GM21515 (cell line): ENCODE results near the gene ATP10A.
"Not testable (repeated sequence)": the region's sequence is repeated elsewhere in the genome, so short reads cannot be mapped to it uniquely, and the experiment has no call there.

Experiments used
- ATAC-seq: cut with Tn5 transposase; IDR thresholded peaks from one replicate; pipeline ENCODE4 v1.9.1; 2021; ENCODE audit not compliant: unreplicated experiment

ATP10A gene

DNA sequence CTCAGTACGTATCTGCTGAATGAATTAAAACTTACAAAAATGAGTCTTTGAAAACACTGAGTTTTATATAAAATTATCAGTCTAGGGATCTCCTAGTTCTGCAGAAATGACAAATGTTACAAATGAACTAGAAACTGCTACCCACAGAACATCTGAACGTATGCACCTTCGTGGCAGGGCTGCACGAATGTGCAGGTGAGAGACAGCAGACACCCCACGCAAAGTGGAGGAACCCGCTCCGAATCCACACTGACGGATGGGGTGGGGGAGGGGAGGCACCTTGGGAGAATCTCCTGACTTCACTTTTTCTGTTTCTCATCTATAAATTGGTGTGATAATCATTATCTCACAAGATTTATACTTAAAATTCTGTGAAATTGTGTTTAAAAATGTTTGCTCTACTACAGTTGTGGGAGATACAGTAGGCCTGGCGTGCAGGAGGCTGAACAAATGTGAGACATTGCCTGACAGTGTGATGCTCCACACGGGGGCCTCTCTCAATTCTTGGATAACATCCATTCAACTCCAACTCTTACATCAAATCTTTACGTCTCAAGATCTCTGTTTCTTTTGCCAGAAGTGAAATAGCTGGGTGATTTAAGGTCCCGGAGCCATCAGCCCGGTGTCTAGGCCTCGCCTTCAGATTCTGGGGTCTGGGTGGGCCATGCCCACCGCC is 86.9 kb downstream of the ATP10A start:
- no peak for ATAC-seq

DNA sequence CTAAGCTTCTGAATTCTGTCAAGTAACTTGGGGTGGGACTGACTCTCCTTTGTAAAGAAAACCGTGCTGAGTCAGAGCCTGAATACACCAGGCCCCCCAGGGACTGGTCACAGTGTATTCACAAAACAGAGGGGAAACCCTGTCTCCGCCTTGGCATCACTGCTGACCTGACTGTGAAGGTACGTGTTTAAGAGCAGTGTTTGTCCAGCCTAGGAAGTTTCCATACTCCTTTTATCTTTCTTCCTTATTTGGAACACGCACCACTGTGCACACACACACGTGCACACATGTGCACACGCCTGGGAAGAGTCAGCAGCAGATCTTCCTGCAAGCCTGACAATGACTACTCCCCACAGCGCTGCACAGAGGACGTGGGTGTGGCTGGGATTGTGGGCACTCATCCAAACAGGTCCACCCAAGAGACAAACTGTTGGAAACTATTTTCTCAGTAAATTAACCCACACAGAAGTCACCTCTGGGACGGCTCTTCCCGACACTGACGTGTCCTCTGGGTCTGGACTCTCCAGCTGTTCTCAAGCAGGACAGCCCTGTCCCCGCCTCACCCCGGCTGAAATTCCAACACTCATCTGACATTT is 87.7 kb downstream of the ATP10A start:
- peak; percentile 82 for ATAC-seq

DNA sequence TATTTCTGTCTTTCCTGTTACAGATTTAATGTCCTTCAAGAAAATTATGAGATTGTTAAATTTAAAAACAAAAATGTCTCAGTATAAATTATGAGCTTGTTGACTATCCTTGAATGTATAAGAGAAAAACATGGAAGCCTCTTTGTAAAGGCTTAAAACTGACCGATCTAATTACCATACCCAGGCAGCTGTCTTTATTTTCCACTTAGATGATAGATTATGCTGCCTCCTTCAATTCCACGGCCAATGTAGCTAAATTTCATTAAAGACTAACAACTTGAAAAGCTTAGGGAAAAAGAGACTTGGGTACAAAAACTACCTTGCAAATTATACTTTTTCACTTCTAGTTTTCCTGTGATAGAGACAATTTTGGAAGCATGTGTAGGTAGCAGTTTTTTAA is 88.3 kb downstream of the ATP10A start:
- ATAC-seq = no peak

DNA sequence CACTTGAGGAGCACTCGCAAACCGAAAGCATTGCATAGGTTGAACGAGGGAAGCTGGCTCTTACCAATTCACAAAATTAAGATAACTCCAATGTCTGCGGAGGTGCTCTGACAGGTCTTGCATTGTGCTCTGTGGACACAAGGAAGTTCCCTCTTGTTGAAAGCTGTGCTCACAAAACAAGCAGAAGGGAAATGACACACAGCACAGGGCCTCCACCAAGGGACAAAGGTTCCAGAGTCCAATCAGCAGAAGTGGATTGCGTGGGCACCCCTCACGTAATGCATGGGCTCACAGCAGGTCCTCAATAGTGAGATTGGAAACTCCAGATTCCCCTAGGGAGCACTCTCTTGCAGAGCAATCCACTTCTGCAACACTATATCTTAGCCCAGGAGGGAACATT is 89.9 kb downstream of the ATP10A start:
- ATAC-seq = no peak

DNA sequence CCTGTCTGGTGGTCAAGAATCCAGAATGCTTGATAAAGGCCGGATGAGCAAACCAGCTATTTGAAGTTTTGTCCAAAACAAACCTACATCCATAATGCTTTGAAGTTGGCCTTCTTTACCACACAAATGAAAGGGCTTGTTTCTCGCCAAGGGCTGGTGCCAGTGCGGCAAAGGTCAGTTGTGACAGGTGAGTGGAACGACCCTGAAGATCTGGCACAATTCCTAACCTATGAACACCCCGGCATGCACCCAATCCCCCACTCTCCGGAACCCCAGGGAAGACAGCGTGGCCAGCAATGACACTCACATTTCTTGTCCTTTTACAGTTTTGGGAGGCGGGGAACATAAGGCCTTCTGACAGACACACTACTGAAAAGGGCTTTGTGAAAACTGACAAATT is 90.6 kb downstream of the ATP10A start:
- no peak for ATAC-seq

DNA sequence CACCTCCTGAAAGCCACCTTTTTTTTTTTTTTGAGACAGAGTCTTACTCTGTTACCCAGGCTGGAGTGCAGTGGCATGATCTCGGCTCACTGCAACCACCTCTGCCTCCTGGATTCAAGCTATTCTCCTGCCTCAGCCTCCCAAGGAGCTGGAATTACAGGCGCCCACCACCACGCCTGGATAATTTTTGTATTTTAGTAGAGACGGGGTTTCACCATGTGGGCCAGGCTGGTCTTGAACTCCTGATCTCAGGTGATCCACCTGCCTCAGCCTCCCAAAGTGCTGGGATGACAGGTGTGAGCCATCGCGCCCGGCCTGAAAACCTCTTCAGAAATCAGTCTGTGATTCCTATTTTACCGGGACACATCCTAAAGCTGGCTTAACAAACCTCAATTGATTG is 91.4 kb downstream of the ATP10A start:
- not testable (repeated sequence) for ATAC-seq

DNA sequence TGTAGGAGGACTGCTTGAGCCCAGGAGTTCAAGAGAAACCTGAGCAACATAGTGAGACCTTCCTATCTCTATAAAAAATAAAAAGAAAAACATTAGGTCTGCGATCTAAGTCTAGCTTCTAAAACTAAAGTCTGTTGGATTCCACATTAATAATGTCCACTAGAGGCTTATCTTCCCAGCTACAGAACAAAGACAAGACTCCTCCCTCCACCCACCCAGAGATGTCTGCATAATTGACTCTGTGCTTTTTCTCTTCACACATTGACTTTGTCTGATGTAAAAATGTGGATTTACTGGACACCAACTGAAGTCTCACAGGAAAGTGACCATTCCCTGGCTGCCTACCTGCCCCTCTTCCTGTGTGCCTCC is 91.8 kb downstream of the ATP10A start:
- ATAC-seq = no peak

DNA sequence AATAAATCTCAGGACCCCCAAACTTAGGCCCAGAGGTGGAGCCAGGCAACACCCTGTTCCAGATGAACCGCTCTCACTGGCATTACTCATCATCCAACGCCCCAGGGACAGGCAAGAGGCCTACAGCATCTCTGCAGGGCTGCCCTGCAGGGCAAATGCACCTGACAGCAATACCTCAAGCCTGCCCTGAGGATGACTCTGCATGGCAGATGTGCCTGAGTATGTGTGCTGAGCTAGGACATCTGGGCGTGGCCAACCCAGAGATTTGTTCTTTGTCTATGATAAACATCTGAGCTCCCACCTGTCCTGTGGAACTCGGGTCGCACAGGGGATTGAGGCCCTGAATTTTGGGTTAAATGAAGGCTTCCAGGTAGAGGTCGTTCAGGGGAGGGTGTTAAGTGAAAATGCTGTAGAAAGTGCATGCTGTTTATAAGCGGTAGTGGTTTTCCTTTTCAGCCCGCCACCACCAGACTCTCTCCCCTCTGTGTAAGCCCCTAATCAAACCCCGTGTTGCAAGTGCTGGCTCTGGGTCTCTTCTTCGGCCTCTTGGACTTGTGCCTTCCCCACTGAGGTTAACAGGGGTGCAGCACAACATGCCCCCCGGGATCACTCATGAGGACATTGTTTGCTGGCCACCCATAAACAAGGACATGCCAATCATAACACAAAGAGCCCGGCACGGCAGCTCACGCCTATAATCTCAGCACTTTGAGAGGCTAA is 92.3 kb downstream of the ATP10A start:
- no peak for ATAC-seq

DNA sequence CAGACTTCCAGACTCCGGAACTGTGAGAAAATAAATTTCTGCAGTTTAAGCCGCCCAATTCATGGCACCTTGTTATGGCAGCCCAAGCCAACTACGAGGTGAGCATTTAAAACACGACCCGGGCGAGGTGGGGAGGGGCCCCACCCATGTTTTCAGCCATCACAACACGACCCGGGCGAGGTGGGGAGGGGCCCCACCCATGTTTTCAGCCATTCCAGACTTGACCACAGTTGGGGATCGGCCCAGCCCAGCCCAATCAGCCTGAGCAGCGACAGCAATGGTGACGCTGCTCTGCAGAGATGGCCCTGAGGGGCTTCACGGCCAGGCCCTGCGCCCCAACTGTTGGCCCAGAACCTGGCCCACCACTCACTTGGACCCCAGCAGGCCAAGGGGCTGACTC is 93.1 kb downstream of the ATP10A start:
- ATAC-seq = no peak

DNA sequence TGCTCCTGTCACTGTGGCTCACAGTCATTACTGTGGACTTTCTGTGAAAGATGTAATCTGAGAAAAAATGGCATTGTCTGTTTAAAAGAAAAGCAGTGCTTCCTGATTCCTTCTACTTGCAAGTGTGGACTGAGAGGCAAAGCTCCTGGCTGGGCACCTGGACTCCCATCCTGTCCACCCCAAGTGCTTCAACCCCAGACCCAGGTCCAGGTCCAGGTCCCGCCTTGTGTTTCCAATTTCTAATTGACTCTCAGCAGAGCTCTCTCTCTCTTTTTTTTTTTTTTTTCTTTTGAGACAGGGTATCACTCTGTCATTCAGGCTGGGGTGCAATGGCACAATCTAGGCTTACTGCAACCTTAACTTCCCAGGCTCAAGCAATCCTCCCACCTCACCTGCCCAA is 94.9 kb downstream of the ATP10A start:
- ATAC-seq = no peak

DNA sequence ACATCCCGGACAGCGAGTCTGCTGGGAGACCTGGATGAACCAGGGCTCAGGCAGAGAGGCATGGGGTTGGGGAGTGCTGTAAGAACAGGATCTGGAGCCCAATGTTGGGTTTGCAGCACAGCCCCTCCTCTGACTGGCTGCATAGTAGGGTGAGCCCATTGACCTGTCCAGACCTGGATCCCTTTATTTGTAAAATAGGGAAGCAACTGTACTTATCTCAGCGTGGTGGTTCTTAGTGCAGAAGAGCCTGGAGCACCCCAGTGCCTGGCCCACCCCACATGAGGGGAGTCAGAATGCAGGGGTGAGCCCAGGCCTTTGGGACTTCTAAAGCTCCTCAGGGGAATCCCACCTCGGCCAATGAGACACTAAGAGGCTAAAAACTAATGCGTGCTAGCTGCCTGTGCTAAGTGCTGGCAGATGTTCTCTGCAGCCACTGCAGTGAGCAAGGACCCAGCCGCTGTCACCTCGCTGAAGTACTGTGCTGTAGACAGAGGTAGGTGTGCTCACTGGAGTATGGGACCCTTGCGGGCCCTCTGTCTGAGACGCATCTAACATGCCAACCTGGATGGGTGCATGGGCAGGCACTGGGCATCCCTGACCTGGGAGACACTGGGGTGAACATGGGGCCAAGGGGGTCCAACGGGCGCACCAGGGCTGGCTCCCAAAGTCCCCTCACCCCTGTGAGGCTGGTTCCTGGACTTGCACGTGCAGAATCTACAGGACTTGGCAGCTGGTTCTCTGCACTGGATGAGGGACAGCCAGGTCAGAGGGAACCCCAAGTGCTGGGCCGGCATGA is 95.6 kb downstream of the ATP10A start:
- ATAC-seq = no peak

DNA sequence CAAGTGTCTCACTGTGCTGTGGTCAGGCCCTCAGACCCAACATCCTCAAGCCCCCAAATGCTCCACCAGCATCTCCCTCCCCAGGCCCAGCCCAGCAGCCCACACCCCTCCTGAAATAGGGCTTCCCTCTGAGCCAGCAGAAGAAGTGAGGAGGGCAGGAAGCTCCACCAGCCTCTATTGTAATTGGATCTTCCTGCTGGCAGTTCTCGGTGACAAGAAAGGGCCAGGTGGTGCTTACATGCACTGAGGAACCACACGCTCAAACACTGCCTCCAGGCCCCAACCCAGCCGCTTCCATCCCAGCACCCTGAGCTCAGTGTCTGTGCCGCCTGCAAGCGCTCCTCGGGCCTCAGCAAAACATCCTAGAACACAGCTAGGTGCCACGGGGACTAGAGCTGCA is 96.7 kb downstream of the ATP10A start:
- no peak for ATAC-seq

DNA sequence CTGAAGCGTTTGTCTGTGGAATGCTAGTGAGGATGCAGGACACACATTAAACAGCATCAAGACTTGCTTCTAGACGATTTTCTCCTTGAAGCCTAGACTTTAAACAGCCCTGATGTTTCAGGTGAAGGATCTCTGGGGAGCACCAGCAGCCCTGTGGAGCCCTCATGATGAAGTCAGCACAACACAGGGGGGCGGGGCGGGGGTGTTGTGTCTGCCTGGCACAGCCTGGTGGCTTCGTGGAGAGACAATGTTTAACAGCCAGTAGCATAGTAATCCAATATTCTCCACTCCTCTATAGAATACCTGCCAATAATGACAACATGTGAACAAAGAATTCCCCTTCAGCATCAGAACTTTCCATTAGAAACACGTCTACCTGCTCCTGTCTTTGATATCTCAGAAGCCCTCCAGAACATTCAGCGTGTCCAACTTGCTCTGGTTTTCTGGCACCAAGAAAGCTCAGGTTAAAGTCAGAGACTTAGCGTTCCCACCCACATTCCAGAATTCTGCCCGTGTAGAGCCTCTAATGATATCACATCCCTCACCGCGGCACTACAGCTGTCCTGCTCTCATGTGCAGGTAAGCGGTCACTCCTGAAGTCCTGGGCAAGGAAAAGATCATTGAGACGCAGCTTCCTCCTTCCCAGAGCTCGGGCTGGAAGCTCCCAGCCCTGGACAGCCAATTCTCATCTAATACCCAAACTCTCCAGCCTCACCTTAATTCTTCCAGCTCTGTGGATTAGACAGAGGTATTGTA is 98.0 kb downstream of the ATP10A start:
- ATAC-seq = no peak

DNA sequence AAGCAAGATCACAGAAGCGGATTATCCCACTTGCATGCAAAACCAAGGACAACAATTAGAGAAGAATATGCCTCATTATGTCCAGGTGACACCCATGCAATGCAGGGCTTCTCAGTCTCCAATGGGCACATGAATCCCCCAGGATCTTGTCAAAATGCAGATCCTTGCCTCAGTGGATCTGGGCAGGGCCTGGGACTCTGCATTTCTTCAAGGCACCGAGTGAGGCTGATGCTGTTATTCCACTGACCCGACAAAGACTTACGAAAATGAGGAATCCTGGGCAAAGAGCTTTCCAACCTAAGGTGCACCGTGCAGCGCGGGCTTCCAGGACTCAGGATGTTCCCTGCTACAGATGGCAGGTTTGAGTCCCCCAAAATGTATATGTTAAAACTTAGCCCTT is 99.2 kb downstream of the ATP10A start:
- ATAC-seq = no peak

DNA sequence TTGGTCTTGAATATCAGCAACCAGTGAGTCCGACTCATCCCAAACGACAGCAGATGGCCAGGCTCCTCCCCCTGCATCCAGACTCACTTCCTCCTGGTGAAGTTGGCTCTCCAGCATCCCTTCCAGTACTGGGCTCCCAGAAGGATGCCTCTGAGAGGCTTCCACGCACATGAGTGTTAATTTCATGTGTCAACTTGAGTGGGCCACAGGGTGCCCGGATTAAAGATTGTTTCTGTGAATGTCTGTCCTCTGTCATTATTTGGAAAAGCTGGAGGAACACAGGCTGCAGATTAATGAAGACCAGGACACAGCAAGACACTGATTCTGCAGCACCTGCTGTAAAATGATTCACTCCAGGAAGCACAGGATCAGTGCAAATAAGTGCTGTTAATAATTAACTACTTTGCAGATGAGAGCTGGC is 99.8 kb downstream of the ATP10A start:
- ATAC-seq = no peak

DNA sequence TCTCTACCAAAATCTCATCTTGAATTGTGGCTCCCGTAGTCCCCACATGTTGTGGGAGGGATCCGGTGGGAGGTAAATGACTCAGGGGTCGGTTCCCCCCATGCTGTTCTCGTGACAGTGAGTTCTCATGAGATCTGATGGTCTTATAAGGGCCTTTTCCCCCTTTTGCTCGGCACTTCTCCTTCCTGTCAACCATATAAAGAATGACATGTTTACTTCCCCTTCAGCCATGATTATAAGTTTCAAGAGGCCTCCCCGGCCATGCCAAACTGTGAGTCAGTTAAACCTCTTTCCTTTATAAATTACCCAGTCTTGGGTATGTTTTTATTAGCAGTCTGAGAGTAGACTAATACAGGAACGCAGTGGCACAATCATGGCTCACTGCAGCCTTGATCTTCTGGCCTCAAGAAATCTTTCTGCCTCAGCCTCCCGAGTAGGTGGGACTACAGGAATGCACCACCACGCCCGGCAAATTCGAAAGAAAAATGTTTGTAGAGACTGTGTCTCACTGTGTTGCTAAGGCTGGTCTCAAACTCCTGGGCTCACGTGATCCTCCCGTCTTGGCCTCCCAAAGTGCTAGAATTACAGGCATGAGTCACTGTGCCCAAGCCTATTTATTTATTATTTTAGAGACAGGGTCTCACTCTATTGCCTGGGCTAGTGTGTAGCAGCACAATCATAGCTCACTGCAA is 101.0 kb downstream of the ATP10A start:
- no peak for ATAC-seq

DNA sequence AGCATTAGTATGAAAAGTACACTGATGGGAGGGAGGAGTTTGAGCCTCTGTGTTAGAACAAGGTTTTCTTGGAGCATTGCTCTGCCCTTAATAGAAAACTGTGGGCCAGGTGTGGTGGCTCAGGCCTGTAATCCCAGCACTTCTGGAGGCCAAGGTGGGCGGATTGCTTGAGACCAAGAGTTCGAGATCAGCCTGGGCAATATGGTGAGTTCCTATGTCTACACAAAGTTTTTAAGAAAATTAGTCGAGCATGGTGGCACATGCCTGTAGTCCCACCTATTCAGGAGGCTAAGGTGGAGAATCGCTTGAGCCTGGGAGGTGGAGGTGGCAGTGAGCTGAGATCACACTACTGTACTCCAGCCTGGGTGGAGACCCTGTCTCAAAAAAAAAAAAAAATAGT is 103.7 kb downstream of the ATP10A start:
- no peak for ATAC-seq

DNA sequence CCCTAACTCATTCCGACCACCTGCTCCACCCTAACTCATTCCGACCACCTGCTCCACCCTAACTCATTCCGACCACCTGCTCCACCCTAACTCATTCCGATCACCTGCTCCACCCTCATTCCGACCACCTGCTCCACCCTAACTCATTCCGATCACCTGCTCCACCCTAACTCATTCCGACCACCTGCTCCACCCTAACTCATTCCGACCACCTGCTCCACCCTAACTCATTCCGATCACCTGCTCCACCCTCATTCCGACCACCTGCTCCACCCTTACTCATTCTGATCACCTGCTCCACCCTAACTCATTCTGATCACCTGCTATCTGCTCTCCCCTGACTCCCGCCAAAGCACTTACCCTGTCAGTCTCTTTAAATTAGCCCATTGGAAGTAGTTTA is 104.5 kb downstream of the ATP10A start:
- ATAC-seq = not testable (repeated sequence)

DNA sequence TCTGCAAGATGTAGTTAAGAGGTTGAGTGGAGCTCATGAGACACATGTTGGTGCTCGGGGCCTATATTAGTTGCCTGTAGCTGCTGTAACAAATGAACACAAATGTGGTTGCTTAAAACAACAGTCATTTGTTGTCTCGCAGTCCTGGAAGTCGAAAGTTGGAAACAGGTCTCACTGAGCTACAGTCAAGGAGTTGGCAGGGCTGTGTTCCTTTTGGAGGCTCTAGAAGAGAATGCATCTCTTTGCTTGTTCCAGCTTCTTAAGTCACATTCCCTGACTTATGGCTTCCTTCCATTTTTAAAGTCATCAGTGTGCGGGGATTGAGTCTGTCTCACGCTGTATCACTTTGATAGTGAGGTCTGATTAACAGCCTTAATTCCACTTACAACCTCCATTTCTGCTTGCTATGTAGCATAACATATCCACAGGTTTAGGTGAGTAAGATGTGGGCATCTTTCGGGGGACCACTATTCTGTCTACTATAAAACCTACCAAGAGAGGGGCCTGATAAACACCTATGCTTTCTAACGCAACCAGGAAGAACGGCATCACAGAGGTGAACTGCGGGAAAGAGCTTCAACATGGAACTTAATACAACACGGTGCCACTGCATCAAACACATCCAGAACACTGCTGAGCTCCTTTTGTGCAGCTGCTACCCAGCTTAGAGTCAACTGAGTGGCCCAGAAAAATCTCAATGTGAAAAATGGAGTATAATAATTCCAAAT is 119.4 kb downstream of the ATP10A start:
- ATAC-seq = no peak
